HTERT RPE-1 (cell line): ENCODE measurements around the gene DNAJB12.
"Not testable (repeated sequence)": the region's sequence is repeated elsewhere in the genome, so short reads cannot be mapped to it uniquely, and the experiment has no call there.

Source experiments
- in situ Hi-C: fragments of 300-500 bp; cut with MboI; formaldehyde crosslinking; loops from 4 replicates; pipeline ENCODE4 v1.14.3; 2020; ENCODE audit warnings: low sequenced_read_pairs

Gene DNAJB12

DNA sequence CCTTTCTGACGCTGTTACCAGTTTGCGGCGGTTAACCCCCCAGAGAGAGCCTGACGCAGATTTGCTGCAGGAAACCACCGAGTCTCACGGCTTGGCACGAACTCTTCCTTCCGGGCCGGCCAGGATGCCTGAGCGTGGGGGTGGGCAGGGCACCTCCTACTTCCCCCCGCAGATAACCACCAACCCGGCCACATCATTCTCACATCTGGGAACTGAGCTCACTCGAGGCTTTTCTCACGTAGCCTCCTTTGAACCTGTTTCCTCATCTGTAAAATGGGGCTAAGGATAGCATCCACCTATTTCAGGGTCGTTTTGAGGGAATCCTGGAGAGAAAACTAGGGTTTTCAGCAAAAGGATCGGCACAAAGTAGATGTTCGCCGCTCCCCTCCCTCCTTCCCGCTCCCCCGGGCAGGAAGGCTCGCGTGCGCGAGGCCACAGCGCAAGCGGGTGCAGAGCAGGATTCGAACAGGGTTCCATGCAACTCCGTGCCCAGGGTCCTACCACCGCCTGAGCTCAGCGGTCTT, 57.4 kb downstream of the DNAJB12 start:
- in situ Hi-C loops: no loop called here

DNA sequence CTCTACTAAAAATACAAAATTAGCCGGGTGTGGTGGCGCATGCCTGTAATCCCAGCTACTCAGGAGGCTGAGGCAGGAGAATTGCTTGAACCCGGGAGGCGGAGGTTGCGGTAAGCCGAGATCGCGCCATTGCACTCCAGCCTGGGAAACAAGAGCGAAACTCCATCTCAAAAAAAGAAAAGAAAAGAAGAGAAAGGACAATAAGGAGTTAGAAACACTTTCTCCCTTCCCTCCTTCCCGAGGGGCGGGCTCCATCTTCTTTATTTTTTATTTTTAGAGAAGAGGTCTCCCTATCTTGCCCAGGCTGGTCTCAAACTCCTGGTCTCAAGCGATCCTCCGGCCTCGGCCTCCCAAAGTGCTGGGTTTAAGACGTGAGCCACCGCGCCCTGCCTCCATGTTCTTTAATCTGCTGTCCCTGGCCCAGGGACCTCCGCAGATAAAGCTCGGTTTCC, 57.9 kb downstream of the DNAJB12 start:
- in situ Hi-C loops: not testable (repeated sequence)

- in situ Hi-C loops: no loop called here
Observed at GRCh38 chr10:72295330-72295910, 59.3 kb downstream of the DNAJB12 start.

DNA sequence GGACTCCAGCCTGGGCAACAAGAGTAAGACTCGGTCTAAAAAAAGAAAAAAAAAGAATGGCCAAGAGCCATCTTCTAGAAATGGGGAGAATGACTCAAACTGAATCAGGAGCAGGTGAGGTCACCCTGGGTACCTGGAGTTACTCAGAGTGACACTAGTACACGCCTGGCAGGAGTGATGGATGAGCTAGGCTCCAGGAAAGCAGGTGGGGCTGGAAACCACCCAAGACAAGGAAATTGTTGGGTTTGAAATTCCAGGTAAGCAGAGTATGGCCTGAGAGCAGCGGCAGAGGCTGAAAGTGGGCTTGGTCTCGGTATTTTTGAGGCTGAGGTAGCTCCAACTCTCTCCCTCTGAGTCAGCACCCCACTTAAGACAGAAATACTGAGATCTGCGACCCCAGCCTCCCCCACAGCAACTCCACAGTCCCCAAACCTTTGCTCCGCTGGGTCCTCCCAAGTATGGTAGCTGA, 62.5 kb downstream of the DNAJB12 start:
- in situ Hi-C loops: no loop called here

DNA sequence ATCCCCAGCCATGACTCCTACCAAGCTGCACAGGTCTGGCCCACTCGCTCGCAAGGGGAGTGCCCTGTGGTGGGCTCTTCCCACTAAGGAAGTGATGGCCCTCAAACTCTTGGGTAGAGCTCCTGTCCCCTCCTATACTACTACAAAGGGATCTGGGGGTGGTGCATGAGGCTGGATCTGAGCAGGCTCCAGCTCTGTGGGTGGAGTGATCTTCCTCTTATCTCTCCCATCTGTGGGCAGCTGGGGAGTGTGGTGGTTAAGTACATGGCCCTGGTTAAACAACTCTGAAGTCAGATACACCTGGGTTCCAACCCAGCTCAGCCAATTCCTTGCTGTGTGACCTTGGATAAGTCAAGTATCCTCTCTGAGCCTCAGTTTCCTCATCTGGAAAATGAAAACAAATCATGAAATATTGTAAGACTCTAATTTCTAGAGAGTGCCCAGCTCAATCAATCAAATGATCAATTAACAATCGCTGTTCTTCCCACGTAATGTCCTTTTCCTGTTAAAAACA, 63.6 kb downstream of the DNAJB12 start:
- in situ Hi-C loops: no loop called here

DNA sequence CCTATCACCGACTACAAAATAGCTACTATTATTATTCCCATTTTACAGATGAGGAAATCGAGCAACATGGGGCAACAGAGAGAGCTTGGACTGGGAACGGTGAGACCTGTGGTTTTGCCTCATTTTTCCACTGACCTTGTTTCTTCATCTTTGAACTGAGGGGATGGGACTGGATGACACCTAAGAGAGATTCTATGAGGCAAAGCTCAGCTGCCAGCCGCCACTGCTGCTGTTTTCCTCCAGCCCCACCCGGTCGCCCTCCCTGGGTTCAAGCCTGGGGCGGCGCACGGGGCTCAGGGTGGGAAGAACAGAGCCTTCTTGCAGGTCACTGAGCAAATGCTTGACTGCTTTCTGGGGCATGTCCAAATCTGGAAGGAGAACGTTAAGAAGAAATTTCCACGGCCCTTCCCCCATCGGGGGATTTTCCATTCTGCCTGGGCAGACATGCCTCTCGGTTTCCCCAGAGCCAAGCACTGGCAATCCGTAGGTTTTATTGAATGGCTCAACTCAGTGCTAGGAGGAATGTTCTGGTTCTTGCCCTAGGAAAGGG, 68.7 kb downstream of the DNAJB12 start:
- in situ Hi-C loops: no loop called here

- in situ Hi-C loops: no loop called here
Observed at GRCh38 chr10:72283131-72283530, 71.6 kb downstream of the DNAJB12 start.
